Adrenal gland (tissue), 12 donors: ENCODE data around the gene CHRDL1. TPM values are rescaled to one million over a fixed set of nuclear protein-coding genes. Genes with fewer than 3 reads are reported as not detected.

ENCODE experiments used
- DNase-seq, 7 donors: peaks; one replicate each; pipeline ENCODE4 v3.0.0-alpha.2; 2019 to 2020
- H3K27ac ChIP-seq, 5 donors: fragments of 200-600 bp; sonication (generic) in 4 of 5; 1 replicate in 3 of 5; 2 replicates in 2 of 5; pipeline versions ENCODE4 v1.5.1 to v1.8.0; 2016 to 2020; ENCODE audit warnings: mild to moderate bottlenecking in 1 of 5
- H3K27me3 ChIP-seq: fragments of 200-600 bp; 2 replicates; pipeline ENCODE4 v1.8.0; 2021
- H3K36me3 ChIP-seq, 2 donors: fragments of 200-600 bp; replicated peaks in 1 of 2; 1 replicate in 1 of 2; 2 replicates in 1 of 2; pipeline versions ENCODE4 v1.5.1 to v1.8.0; 2018 to 2022
- H3K4me1 ChIP-seq, 2 donors: fragments of 200-600 bp; replicated peaks in 1 of 2; 1 replicate in 1 of 2; 2 replicates in 1 of 2; pipeline versions ENCODE4 v1.5.1 to v1.8.0; 2018 to 2021
- H3K4me3 ChIP-seq, 4 donors: fragments of 200-600 bp; sonication (generic) in 3 of 4; one replicate each; pipeline ENCODE4 v1.5.1; 2016 to 2018
- H3K9me3 ChIP-seq, 3 donors: fragments of 200-600 bp; sonication (generic) in 1 of 3; replicated peaks in 1 of 3; 1 replicate in 2 of 3; 2 replicates in 1 of 3; pipeline versions ENCODE4 v1.5.1 to v1.8.0; 2016 to 2021
- POLR2A ChIP-seq, 2 donors: fragments of 450-650 bp; IDR thresholded peaks; one replicate each; pipeline ENCODE4 v1.6.1; 2017; ENCODE audit warnings: antibody characterized with exemption in 2 of 2, mild to moderate bottlenecking in 2 of 2, moderate library complexity in 1 of 2
- WGBS, 4 donors: extraction: QIAGEN DNeasy Blood & Tissue Kit in 2 of 4; methylation state at CpG; one replicate each; pipeline versions ENCODE4 v1.1.5 to v1.1.7; 2013 to 2017; 5-methylcytosine and 5-hydroxymethylcytosine counted together
- intact Hi-C, 2 donors: fragments of 100-400 bp; cut with DNase I; formaldehyde crosslinking; loops; one replicate each; pipeline versions ENCODE4 v1.14.1 to v1.15.0; 2022 to 2023
- polyA plus RNA-seq, 3 donors: library from polyadenylated mRNA; stranded (reverse); fragments of 200-250 nt in 2 of 3; fragments of 350-450 nt in 1 of 3; fragmentation: Illumina TruSeq in 1 of 3; extraction: RNeasy Lipid Tissue Mini Kit (QIAGEN cat#74804) in 1 of 3; gene quantifications; one replicate each; pipeline ENCODE4 v1.2.3, GENCODE V29; 2013 to 2014
- total RNA-seq, 9 donors: library from RNA; depleted of rRNA in 4 of 9; stranded (reverse); fragments of >200 nt in 4 of 9; fragments of 120-200 nt in 1 of 9; fragmentation: NEBNext Ultra II Directional in 1 of 9; extraction: Animal tissue kit (Norgen Biotek cat#: 25700) in 1 of 9; gene quantifications; one replicate each; pipeline versions ENCODE4 v1.1.0 to v1.2.4, GENCODE V29; 2013 to 2023
- TF ChIP-seq, protein P1 (sequence below), 6 experiments: fragments of 450-650 bp in 4 of 6; fragments of 200-600 bp in 2 of 6; sonication (generic) in 1 of 6; IDR thresholded peaks; 1 replicate in 5 of 6; 2 replicates in 1 of 6; pipeline versions ENCODE4 v1.5.1 to v1.8.0; 2016 to 2021; ENCODE audit warnings: antibody characterized with exemption in 6 of 6, mild to moderate bottlenecking in 2 of 6, moderate library complexity in 1 of 6
- donor health status: healthy with polysubstance abuse.
- donor health status: Bipolar disorder and iron deficiency.
- donor health status: DM: yes; HTN: yes; CAD: no.
- donor health status: DM: no; HTN: no; CAD: no.
- donor health status: DM: no; HTN: no; CAD: no.
- donor health status: DM: yes; HTN: yes; CAD: no.

The CHRDL1 gene
- total and polyA plus RNA-seq, 12 donors: 0.22 to 14.1 (median 4.5) TPM

DNA sequence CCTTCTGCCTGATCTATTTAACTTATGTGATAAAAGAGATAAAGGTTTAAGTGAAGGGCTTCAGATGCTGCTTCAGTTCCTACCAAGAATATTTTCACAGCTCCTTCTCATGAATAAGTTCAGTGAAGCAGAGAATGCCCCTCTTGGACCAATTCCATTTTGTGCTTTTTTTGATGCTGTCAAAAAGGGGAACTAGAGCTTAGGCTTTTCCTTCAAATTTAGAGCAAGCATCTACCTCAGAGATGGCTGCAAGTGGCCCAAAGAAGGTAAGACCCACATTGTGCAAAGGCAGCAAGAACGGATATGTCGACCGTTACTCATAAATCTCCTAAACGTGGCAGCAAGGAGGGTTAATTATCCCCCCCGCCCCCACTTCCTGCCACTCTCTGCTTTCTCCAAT is 4.5 kb downstream of the CHRDL1 start:
- 28 to 45% (median 29%) methylated on average over 5 of the region's 5 CpGs for WGBS, 4 donors
- no peak overlapping the region for H3K4me3 ChIP-seq
- no peak overlapping the region for H3K27ac ChIP-seq
- no peaks in the 10 kb centered on the region for H3K9me3 ChIP-seq
- H3K36me3 ChIP-seq: no peaks in the 10 kb centered on the region
- TF ChIP-seq POLR2A (IDR thresholded peaks at IDR 0.05): no peak
- TF ChIP-seq, protein P1, sequence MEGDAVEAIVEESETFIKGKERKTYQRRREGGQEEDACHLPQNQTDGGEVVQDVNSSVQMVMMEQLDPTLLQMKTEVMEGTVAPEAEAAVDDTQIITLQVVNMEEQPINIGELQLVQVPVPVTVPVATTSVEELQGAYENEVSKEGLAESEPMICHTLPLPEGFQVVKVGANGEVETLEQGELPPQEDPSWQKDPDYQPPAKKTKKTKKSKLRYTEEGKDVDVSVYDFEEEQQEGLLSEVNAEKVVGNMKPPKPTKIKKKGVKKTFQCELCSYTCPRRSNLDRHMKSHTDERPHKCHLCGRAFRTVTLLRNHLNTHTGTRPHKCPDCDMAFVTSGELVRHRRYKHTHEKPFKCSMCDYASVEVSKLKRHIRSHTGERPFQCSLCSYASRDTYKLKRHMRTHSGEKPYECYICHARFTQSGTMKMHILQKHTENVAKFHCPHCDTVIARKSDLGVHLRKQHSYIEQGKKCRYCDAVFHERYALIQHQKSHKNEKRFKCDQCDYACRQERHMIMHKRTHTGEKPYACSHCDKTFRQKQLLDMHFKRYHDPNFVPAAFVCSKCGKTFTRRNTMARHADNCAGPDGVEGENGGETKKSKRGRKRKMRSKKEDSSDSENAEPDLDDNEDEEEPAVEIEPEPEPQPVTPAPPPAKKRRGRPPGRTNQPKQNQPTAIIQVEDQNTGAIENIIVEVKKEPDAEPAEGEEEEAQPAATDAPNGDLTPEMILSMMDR (IDR thresholded peaks at IDR 0.05): no peak
- peaks cover 38% of the 10 kb centered on the region for H3K27me3 ChIP-seq
- DNase-seq: no peak
- intact Hi-C loops: no loop called here
- H3K4me1 ChIP-seq: no peaks in the 10 kb centered on the region

- no peaks in the 10 kb centered on the region for H3K9me3 ChIP-seq
- peaks cover 50% of the 10 kb centered on the region for H3K27me3 ChIP-seq
- H3K36me3 ChIP-seq: no peaks in the 10 kb centered on the region
- TF ChIP-seq, protein P1 (IDR thresholded peaks at IDR 0.05): no peak
- TF ChIP-seq POLR2A (IDR thresholded peaks at IDR 0.05): no peak
- H3K4me1 ChIP-seq: no peaks in the 10 kb centered on the region
- no peak for DNase-seq
- H3K4me3 ChIP-seq: no peak overlapping the region
- 71 to 82% (median 76%) methylated on average over 4 of the region's 4 CpGs for WGBS, 4 donors
- H3K27ac ChIP-seq: no peak overlapping the region
- intact Hi-C loops: no loop called here
Observed at GRCh38 chrX:110786486-110786885, 9.1 kb downstream of the CHRDL1 start.

GRCh38 chrX:110759785-110760184 is 35.8 kb downstream of the CHRDL1 start:
- Histone ChIP-seq H3K27ac (no peak overlapping the region), H3K27me3 (peaks cover 4% of the 10 kb centered on the region), H3K36me3 (no peaks in the 10 kb centered on the region), H3K4me1 (no peaks in the 10 kb centered on the region), H3K9me3 (no peaks in the 10 kb centered on the region), H3K4me3 (no peak overlapping the region)
- 38 to 62% (median 44%) methylated on average over 1 of the region's 1 CpG for WGBS, 4 donors
- intact Hi-C loops: no loop called here
- no peak for TF ChIP-seq POLR2A (IDR thresholded peaks at IDR 0.05)
- TF ChIP-seq, protein P1 (IDR thresholded peaks at IDR 0.05): no peak
- DNase-seq: no peak

DNA sequence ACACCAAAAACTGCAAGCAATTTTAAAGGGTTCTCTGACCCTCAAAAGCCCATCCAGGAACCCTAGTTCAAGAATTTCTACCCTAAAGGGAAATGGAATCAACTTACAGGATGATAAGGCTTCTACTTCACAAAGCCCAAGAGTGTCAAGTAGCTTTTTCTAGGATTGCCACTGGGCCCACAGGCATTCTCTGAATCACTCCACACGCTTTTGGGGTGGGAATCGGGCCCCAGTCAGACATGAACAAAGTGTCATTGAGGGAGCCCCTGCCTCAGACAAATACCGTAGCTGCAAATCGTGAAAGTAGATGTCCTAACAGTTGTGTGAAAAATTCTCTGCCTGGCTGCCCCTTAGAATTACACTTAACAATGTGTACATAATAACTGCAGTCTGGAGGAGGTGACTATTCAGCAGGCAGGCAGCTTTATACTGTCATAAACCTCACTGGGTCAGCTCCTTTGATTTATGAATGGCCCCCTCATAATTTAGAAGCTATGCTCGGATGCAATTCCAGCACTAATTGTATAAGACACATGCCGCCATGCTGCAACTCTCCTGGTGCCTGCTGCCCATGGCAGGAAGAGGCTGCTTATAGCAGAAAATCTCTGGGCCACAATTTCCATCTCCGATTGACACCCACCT is 36.7 kb downstream of the CHRDL1 start:
- no peak overlapping the region for H3K27ac ChIP-seq

More for the DNA sequence above, 36.7 kb downstream of the CHRDL1 start:
- TF ChIP-seq, protein P1 (IDR thresholded peaks at IDR 0.05): no peak
- no peak for TF ChIP-seq POLR2A (IDR thresholded peaks at IDR 0.05)
- peaks cover 4% of the 10 kb centered on the region for H3K27me3 ChIP-seq
- intact Hi-C loops: no loop called here
- no peaks in the 10 kb centered on the region for H3K36me3 ChIP-seq
- no peaks in the 10 kb centered on the region for H3K9me3 ChIP-seq
- DNase-seq: no peak
- H3K4me3 ChIP-seq: no peak overlapping the region
- 56 to 64% (median 61%) methylated on average over 3 to 7 of the region's 7 CpGs for whole genome bisulfite sequencing, 4 donors
- no peaks in the 10 kb centered on the region for H3K4me1 ChIP-seq
